PC-3 (cell line): ENCODE data around the gene HIGD1C. TPM values are rescaled to one million over a fixed set of nuclear protein-coding genes. Genes with fewer than 3 reads are reported as not detected.
A peak's percentile ranks its signal among the peaks of the same experiment; 100 is the strongest.

Source experiments
- ATAC-seq: fragments of 200-7000 bp; cut with Tn5 transposase; 2 replicates; pipeline ENCODE4 v1.9.1; 2020; ENCODE audit warnings: mild to moderate bottlenecking, moderate library complexity
- BruUV-seq: library from RNA; stranded (reverse); fragments of 400-500 nt; replicated peaks from 2 replicates; lab custom pipeline; 2021; lab: Mats Ljungman, UMichigan
- CTCF ChIA-PET: fragments of 300-600 bp; sonication (Branson Sonifier 250); formaldehyde crosslinking; loops from one replicate; lab custom pipeline; 2022; ENCODE audit warnings: antibody characterized with exemption; lab: Charles Lee
- POLR2A ChIA-PET: fragments of 300-600 bp; sonication (Branson Sonifier 250); formaldehyde crosslinking; loops from one replicate; lab custom pipeline; 2022; ENCODE audit warnings: antibody characterized with exemption; ENCODE audit not compliant: unreplicated experiment; lab: Charles Lee
- DNase-seq: peaks from one replicate; pipeline ENCODE4 v3.0.0-alpha.2; 2015
- H2AFZ ChIP-seq: fragments of 300-600 bp; sonication (generic); 2 replicates; pipeline ENCODE4 v1.6.0; 2016; ENCODE audit warnings: antibody characterized with exemption, low read length
- H3F3A ChIP-seq: fragments of 300-600 bp; sonication (generic); one replicate; pipeline ENCODE4 v1.6.0; 2017; ENCODE audit warnings: antibody characterized with exemption, low read length, control low read depth, mild to moderate bottlenecking; ENCODE audit not compliant: unreplicated experiment
- H3K27ac ChIP-seq: fragments of 300-600 bp; sonication (generic); 2 replicates; pipeline ENCODE4 v1.5.1; 2016; ENCODE audit warnings: mild to moderate bottlenecking, low read length
- H3K27me3 ChIP-seq: fragments of 300-600 bp; sonication (generic); 2 replicates; pipeline ENCODE4 v1.6.1; 2016; ENCODE audit warnings: low read length, mixed read lengths
- H3K36me3 ChIP-seq: fragments of 300-600 bp; sonication (generic); 2 replicates; pipeline ENCODE4 v1.6.1; 2016; ENCODE audit warnings: low read depth, mixed run types, low read length, mixed read lengths
- H3K4me1 ChIP-seq: fragments of 300-600 bp; sonication (generic); 2 replicates; pipeline ENCODE4 v1.5.1; 2016; ENCODE audit warnings: low read length; ENCODE audit not compliant: insufficient read depth
- H3K4me2 ChIP-seq: fragments of 300-600 bp; sonication (generic); 2 replicates; pipeline ENCODE4 v1.6.0; 2016; ENCODE audit warnings: low read length
- H3K4me3 ChIP-seq: fragments of 300-600 bp; sonication (generic); 2 replicates; pipeline ENCODE4 v1.5.1; 2016; ENCODE audit warnings: mild to moderate bottlenecking, low read length, mixed read lengths
- H3K79me2 ChIP-seq: fragments of 300-600 bp; sonication (generic); 2 replicates; pipeline ENCODE4 v1.6.1; 2017; ENCODE audit warnings: low read length, mixed read lengths
- H3K9ac ChIP-seq: fragments of 300-600 bp; sonication (generic); 2 replicates; pipeline ENCODE4 v1.6.0; 2016; ENCODE audit warnings: mild to moderate bottlenecking, low read length
- H3K9me2 ChIP-seq: fragments of 300-600 bp; sonication (generic); replicated peaks from 2 replicates; pipeline ENCODE4 v1.6.1; 2016; ENCODE audit warnings: mixed run types, low read length, mixed read lengths
- H3K9me3 ChIP-seq: fragments of 300-600 bp; sonication (generic); 2 replicates; pipeline ENCODE4 v1.6.1; 2016; ENCODE audit warnings: low read length, mixed read lengths
- H4K20me1 ChIP-seq: fragments of 300-600 bp; sonication (generic); 2 replicates; pipeline ENCODE4 v1.6.1; 2016; ENCODE audit warnings: low read length, mixed read lengths
- EZH2 ChIP-seq: fragments of 300-600 bp; sonication (generic); IDR thresholded peaks from one replicate; pipeline ENCODE4 v1.6.1; 2017; ENCODE audit warnings: antibody characterized with exemption, mild to moderate bottlenecking, low read length; ENCODE audit not compliant: unreplicated experiment
- EZH2phosphoT487 ChIP-seq: fragments of 300-600 bp; sonication (generic); IDR thresholded peaks from 2 replicates; pipeline ENCODE4 v1.6.1; 2018; ENCODE audit warnings: mild to moderate bottlenecking, antibody characterized with exemption, low read length, borderline replicate concordance
- intact Hi-C: fragments of 100-400 bp; cut with micrococcal nuclease; formaldehyde crosslinking; loops from 2 replicates; pipeline ENCODE4 v1.9.0; 2023
- total RNA-seq: library from RNA; depleted of rRNA; stranded (reverse); fragments of >200 nt; gene quantifications from 2 replicates; pipeline ENCODE4 v1.2.3, GENCODE V29; 2014
- TF ChIP-seq, protein P1 (sequence below): fragments of 300-600 bp; sonication (generic); conservative IDR thresholded peaks from 2 replicates; pipeline ENCODE4 v1.5.1; 2017; ENCODE audit warnings: antibody characterized with exemption, low read depth, mild to moderate bottlenecking, low read length

The HIGD1C gene
- total RNA-seq, 1 experiment from 2014 or later: not detected

DNA sequence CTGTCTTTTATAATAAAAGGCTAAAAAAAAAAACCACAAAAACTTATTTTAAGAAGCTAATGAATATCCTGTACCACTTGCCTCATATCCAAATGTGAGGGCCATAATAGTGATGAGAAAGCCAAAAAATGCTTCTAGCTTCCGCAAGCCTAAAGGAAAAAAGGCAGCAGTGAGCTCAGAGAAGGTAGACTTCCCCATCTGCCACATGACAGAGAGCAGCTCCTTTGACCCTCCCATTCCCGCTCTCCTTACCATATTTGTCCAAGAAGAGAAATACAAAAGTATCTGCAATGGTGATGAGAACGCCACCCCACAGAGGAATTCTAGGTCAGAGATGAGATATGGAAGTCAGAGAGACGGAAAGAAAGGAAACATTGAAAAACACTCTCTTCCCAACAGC lies 46.7 kb downstream of the HIGD1C start:
- no peak overlapping the region for H3K27ac ChIP-seq
- no peaks in the 10 kb centered on the region for H3K9me2 ChIP-seq
- H3K79me2 ChIP-seq: no peaks in the 10 kb centered on the region
- H2AFZ ChIP-seq: no peak overlapping the region
- H3K4me1 ChIP-seq: peaks cover 8% of the 10 kb centered on the region
- intact Hi-C loops: no loop called here
- no peaks in the 10 kb centered on the region for H3K27me3 ChIP-seq
- no TSS peak for BruUV-seq
- H3K4me3 ChIP-seq: no peak overlapping the region
- H3K9me3 ChIP-seq: no peaks in the 10 kb centered on the region
- H3F3A ChIP-seq: no peaks in the 10 kb centered on the region
- CTCF ChIA-PET: no interaction called here
- H3K36me3 ChIP-seq: peaks cover 32% of the 10 kb centered on the region
- ATAC-seq (no peak), DNase-seq (no peak)
- no peaks in the 10 kb centered on the region for H4K20me1 ChIP-seq
- H3K4me2 ChIP-seq: no peak overlapping the region
- TF ChIP-seq, protein P1, sequence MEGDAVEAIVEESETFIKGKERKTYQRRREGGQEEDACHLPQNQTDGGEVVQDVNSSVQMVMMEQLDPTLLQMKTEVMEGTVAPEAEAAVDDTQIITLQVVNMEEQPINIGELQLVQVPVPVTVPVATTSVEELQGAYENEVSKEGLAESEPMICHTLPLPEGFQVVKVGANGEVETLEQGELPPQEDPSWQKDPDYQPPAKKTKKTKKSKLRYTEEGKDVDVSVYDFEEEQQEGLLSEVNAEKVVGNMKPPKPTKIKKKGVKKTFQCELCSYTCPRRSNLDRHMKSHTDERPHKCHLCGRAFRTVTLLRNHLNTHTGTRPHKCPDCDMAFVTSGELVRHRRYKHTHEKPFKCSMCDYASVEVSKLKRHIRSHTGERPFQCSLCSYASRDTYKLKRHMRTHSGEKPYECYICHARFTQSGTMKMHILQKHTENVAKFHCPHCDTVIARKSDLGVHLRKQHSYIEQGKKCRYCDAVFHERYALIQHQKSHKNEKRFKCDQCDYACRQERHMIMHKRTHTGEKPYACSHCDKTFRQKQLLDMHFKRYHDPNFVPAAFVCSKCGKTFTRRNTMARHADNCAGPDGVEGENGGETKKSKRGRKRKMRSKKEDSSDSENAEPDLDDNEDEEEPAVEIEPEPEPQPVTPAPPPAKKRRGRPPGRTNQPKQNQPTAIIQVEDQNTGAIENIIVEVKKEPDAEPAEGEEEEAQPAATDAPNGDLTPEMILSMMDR: no peak
- TF ChIP-seq EZH2 (no peak), EZH2phosphoT487 (no peak)
- H3K9ac ChIP-seq: no peak overlapping the region
- POLR2A ChIA-PET: no interaction called here

DNA sequence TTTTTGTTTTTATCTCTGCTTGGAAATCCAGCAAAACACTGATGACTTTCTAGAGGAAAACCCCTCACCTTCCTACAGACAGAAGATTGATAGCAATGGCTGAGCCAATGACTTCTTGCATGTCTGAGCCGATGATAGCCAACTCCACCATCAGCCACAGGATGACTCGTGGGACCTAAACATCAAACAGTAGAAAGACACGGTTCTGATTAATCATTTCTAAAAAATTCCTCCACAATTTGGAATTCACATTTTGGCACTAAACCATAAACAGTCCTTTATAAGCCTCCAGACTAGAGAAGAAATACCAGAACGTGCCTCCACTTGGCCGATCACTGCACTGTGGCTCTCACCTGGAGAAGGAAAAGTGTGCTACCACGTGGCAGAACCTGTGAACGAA lies 47.9 kb downstream of the HIGD1C start:
- POLR2A ChIA-PET: no interaction called here
- no peaks in the 10 kb centered on the region for H3K9me3 ChIP-seq
- H3K9ac ChIP-seq: no peak overlapping the region
- intact Hi-C loops: no loop called here
- CTCF ChIA-PET: no interaction called here
- no TSS peak for BruUV-seq
- TF ChIP-seq EZH2phosphoT487 (no peak), EZH2 (no peak)
- TF ChIP-seq, protein P1: no peak
- no peaks in the 10 kb centered on the region for H3F3A ChIP-seq
- no peaks in the 10 kb centered on the region for H4K20me1 ChIP-seq
- H3K9me2 ChIP-seq: no peaks in the 10 kb centered on the region
- H3K4me2 ChIP-seq: 0 out of 2 replicates have a peak overlapping the region, but pooled peaks have one; percentile 15
- no peak overlapping the region for H2AFZ ChIP-seq
- peak; percentile 27 for ATAC-seq
- peak; percentile 66 for DNase-seq
- H3K79me2 ChIP-seq: no peaks in the 10 kb centered on the region
- H3K27me3 ChIP-seq: no peaks in the 10 kb centered on the region
- no peak overlapping the region for H3K27ac ChIP-seq
- no peak overlapping the region for H3K4me3 ChIP-seq
- peaks cover 10% of the 10 kb centered on the region for H3K4me1 ChIP-seq
- H3K36me3 ChIP-seq: peaks cover 36% of the 10 kb centered on the region

DNA sequence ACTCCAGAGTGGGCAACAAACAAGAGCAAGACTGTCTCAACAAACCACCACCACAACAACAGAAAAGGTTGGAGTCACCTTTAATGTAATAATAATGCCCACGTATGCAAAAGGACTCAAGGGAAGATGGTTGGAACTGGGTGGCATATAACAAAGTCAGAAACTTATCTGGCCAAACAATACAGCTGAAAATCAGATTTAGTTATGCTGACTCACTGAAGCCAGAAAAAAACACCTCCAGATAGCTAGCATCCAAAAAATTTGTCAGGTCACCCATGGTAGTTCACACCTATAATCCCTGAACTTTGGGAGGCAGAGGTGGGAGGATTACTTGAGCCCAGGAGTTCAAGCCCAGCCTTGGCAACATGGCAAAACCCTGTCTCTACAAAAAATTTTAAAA lies 49.5 kb downstream of the HIGD1C start:
- no peak for DNase-seq
- no peaks in the 10 kb centered on the region for H4K20me1 ChIP-seq
- intact Hi-C loops: no loop called here
- H3K4me2 ChIP-seq: no peak overlapping the region
- peaks cover 29% of the 10 kb centered on the region for H3K36me3 ChIP-seq
- no peak for ATAC-seq
- POLR2A ChIA-PET: no interaction called here
- TF ChIP-seq EZH2: no peak
- TF ChIP-seq, protein P1: no peak
- no peak for TF ChIP-seq EZH2phosphoT487
- CTCF ChIA-PET: interaction anchor here (0.5 kb wide), 1 partner anchor 176 kb away, joined by 6 read pairs; no protein-coding TSS in a partner anchor
- BruUV-seq: no TSS peak
- peaks cover 23% of the 10 kb centered on the region for H3K4me1 ChIP-seq
- no peaks in the 10 kb centered on the region for H3K9me3 ChIP-seq
- no peaks in the 10 kb centered on the region for H3K27me3 ChIP-seq
- no peak overlapping the region for H3K27ac ChIP-seq
- no peak overlapping the region for H2AFZ ChIP-seq
- no peaks in the 10 kb centered on the region for H3K79me2 ChIP-seq
- H3F3A ChIP-seq: no peaks in the 10 kb centered on the region
- H3K9ac ChIP-seq: no peak overlapping the region
- H3K9me2 ChIP-seq: no peaks in the 10 kb centered on the region
- H3K4me3 ChIP-seq: no peak overlapping the region
